Choroid plexus epithelial cell (primary cell): Measurements from ENCODE around the gene NAGLU.
A peak's percentile ranks its signal among the peaks of the same experiment; 100 is the strongest.

Experiments
- DNase-seq: peaks from one replicate; pipeline ENCODE4 v3.0.0-alpha.2; 2010; ENCODE audit warnings: low read depth
- H3K4me3 ChIP-seq: 2 replicates; pipeline ENCODE4 v1.5.1; 2011; ENCODE audit warnings: low read depth, mild to moderate bottlenecking, control low read depth, low read length, moderate library complexity
- TF ChIP-seq, protein P1 (sequence below): conservative IDR thresholded peaks from 2 replicates; pipeline ENCODE4 v1.5.1; 2011; ENCODE audit warnings: low read depth, mild to moderate bottlenecking, control low read depth, inconsistent platforms, low read length, moderate library complexity

The NAGLU gene

DNA sequence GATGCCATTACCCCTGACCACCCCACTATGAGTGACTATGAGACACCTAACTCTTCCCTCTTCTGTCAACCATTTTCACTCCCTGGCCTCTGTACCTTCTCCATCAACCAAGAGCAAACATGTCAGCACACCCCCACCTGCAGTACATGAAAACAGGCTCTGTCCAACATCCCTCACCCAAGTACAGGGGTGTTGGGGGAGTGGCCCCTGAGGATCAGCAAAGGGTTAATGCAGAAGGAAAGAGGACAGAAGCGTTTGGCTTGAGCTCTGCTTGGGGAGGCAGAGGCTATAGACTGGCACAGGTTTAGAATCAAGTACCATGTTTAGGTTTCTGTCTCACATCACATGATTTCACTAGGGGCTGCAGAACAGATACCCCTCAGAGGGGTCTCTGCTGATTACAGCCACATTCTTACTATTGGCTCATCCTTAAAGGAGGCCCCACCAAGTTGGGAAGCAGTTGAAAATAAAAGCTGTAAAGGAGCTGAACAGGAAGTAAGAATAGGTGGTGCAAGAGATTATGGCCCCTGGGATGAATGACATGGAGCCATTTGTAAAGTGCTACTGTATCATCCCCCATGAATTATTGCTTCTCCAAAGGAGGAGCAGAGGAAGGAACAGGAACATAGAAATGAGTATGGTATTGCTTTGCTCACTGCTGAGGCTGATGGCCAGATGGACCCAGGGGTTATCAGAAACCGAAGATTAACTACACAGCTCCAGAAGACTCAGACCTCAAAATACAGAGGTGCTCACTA lies 43.9 kb downstream of the NAGLU start:
- no peak overlapping the region for H3K4me3 ChIP-seq
- TF ChIP-seq, protein P1, sequence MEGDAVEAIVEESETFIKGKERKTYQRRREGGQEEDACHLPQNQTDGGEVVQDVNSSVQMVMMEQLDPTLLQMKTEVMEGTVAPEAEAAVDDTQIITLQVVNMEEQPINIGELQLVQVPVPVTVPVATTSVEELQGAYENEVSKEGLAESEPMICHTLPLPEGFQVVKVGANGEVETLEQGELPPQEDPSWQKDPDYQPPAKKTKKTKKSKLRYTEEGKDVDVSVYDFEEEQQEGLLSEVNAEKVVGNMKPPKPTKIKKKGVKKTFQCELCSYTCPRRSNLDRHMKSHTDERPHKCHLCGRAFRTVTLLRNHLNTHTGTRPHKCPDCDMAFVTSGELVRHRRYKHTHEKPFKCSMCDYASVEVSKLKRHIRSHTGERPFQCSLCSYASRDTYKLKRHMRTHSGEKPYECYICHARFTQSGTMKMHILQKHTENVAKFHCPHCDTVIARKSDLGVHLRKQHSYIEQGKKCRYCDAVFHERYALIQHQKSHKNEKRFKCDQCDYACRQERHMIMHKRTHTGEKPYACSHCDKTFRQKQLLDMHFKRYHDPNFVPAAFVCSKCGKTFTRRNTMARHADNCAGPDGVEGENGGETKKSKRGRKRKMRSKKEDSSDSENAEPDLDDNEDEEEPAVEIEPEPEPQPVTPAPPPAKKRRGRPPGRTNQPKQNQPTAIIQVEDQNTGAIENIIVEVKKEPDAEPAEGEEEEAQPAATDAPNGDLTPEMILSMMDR = no peak

DNA sequence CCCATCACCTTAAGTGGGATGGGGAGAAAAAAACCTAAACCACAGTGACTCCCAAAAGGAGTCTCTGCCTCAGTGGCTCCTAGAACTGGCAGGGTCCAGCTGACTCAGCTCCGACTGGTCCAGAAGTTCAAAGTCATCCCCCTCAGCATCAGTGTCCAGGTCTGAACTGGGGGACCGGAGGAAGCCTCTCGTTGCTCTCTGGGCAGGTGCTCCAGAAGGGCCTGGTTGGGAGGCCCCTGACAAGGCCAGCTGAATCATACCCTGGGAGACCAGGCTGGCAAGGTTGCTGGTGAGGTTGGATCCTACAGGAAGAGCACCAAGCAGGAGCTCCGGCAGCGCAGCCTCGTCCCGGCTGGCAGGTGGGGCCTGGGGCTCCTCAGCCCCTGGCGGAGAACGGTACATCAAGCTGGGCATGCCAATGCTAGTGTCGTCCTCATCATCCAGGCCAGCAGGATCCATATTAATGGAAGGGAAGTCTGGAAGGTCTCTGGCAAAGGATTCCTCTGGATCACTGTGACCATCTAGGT lies 45.8 kb downstream of the NAGLU start:
- TF ChIP-seq, protein P1 = no peak
- H3K4me3 ChIP-seq = no peak overlapping the region
- no peak for DNase-seq

More for the DNA sequence above, 43.9 kb downstream of the NAGLU start:
- DNase-seq = no peak

DNA sequence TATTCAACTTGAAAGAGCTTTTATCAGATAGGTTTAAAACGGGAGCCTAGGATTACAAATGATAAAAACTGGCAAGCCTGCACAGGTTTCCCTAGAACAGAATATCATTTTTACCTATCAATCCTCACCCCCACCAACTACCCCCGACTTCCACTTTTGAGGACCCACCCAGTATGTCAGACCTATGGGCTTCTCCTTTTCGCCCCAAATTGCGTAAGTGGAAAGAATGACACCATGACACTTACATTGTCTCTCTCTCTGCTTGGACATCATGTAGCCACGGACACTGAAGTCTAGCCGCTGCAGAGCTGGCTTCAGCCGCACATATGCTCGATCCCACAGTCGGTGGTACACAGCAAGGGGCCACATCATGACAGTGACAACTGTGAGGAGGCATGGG lies 48.8 kb downstream of the NAGLU start:
- H3K4me3 ChIP-seq = no peak overlapping the region
- no peak for DNase-seq
- TF ChIP-seq, protein P1 = no peak

DNA sequence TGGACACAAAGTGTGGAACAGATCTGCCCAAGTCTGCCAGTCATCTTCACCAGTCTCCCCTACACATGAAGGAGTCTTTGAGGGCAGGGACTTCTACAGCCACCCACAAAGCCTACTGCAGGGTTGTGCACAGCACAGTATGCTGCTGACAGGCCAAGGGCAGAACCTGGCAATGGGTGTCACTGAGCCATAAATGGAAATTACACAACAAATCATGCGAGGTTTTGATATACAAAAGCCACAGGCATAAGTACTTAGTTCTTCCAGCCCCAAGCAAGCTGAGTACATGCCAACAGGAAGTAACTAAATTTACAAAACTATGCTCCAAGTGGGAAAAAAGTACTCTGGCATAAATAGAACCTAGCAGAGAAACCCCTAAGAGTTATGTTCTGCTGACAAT lies 49.3 kb downstream of the NAGLU start:
- no peak overlapping the region for H3K4me3 ChIP-seq
- TF ChIP-seq, protein P1 = no peak
- peak; percentile 24 for DNase-seq

DNA sequence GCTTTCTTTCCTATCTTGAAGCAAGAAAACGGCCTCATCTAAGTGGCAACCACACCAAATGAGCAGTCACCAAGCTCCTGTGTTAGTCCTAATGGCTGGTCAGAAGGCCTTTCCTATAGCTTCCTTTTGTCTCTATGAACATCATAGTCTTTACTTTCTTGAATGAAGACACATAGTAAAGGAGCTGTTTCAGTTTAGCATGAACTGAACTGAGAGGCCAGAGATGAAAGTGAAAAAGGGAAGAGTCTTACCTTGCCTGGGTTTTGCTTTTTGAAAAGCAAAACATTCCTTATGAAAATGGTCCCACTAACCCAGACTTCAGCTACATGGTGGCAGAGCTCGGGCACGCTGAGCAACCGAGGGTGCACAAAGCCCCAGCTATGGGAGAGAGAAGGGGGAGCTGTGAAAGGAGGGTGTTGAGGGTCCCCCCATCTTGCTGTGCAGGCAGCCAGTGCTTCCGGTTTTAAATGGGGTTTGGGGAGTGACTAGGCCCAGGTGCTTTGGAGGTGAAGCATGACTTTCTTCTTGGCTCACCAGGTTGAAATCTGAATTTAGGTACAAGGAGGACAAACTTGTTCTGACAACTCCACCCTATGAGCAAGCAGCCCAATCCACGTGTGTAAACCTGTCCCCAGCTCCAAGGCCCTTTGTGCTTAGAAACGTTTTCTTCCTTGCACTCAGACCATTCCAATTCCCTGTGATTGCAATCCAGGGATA lies 50.6 kb downstream of the NAGLU start:
- H3K4me3 ChIP-seq = no peak overlapping the region
- no peak for DNase-seq
- TF ChIP-seq, protein P1 = no peak

DNA sequence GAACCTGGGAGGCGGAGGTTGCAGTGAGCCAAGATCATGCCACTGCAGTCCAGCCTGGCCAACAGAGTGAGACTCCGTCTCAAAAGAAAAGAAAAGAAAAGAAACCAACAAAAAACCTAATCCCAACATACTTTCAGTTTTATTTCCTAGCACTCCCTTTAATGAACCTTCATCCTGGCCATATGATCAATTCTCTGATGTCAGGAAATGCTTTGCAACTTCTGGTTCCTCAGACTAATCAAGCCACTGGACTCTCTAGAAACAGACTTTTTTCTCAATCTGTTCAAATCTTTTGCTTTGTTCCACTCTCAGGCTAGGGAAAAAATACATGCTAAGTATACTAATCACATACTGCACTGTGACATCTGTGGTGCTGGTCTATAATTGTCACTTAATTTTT lies 54.8 kb downstream of the NAGLU start:
- H3K4me3 ChIP-seq = no peak overlapping the region
- DNase-seq = no peak
- TF ChIP-seq, protein P1 = no peak

DNA sequence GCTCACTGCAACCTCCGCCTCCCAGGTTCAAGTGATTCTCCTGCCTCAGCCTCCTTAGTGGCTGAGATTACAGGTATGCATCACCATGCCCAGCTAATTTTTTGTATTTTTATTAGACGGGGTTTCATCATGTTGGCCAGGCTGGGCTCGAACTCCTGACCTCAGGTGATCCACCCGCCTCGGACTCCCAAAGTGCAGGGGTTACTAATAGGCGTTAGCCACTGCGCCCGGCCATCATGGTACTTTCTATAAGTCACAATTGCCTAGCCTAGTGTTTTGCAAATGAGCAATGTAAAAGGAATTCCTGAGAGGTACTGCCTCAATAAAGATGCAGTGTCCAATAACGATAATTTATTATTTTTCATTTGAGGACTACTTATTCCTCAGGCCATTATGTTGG lies 55.4 kb downstream of the NAGLU start:
- no peak for DNase-seq
- no peak overlapping the region for H3K4me3 ChIP-seq
- TF ChIP-seq, protein P1 = no peak
